ENCODE results near the gene PSMD2. TPM values are rescaled to one million over a fixed set of nuclear protein-coding genes. Genes with fewer than 3 reads are reported as not detected.

PSMD2 gene
- total and polyA plus RNA-seq, 10 of the 15 experiments (the other 5 are each of a cell fraction or from before 2014, with no cell fraction given), result 103 to 515 (median 197) TPM

GRCh38 chr3:184325715-184326369 is 26.8 kb downstream of the PSMD2 start:
- TF ChIP-seq MLLT1 (IDR thresholded peaks at IDR 0.05) (no peak), RCOR1 (conservative IDR thresholded peaks at IDR 0.05; ENCODE audit: low read depth, low read length) (no peak), ZBED1 (IDR thresholded peaks at IDR 0.05; ENCODE audit: borderline replicate concordance) (0 out of 2 replicates have a peak, but pooled peaks have one; percentile 19), POLR2AphosphoS5 (IDR thresholded peaks at IDR 0.05; ENCODE audit: low read length) (0 out of 2 replicates have a peak, but pooled peaks have one; percentile 18), CHD2 (IDR thresholded peaks at IDR 0.05; ENCODE audit: borderline replicate concordance, low read depth, low read length) (no peak), CUX1 (IDR thresholded peaks at IDR 0.05; ENCODE audit: insufficient replicate concordance, low read depth, low read length) (no peak), PAX5 (IDR thresholded peaks at IDR 0.05; ENCODE audit: borderline replicate concordance, low read depth, low read length) (no peak)
- no peaks in the 10 kb centered on the region for H3K9me3 ChIP-seq (replicated peaks; ENCODE audit: control insufficient read depth, insufficient read depth, low read length)
- WGBS (ENCODE audit: insufficient coverage, insufficient replicate concordance, low lambda C conversion rate, missing lambda C conversion rate), result 98% methylated on average over 5 of the region's 6 CpGs
- DNase-seq (ENCODE audit: low read depth, low spot score) (no peak), FAIRE-seq (no peak), ATAC-seq (no peak)
- RAD21 ChIA-PET (ENCODE audit: unreplicated experiment), result no interaction called here
- intact Hi-C loops (cut with micrococcal nuclease; ENCODE audit: unreplicated experiment), result no loop called here
- H3K27me3 ChIP-seq (replicated peaks in 1 of 2; ENCODE audit: control insufficient read depth in 2 of 2, insufficient read depth in 2 of 2, low read length in 1 of 2), result no peaks in the 10 kb centered on the region
- SMC1A ChIA-PET (ENCODE audit: uncharacterized antibody, unreplicated experiment), result interaction anchor here (1.9 kb wide), 1 partner anchor 9 kb away, joined by 4 read pairs; no protein-coding TSS in a partner anchor
- H3K4me1 ChIP-seq (ENCODE audit: control insufficient read depth, insufficient read depth, low read length), result no peaks in the 10 kb centered on the region
- no peaks in the 10 kb centered on the region; the same call in 1 of the 2 replicates for H3K79me2 ChIP-seq (ENCODE audit: control insufficient read depth, insufficient read depth, low read length)
- no peak overlapping the region for H2AFZ ChIP-seq (ENCODE audit: control insufficient read depth, low read depth, low read length)
- CTCF ChIA-PET, result interaction anchor here (1.8 kb wide), 1 partner anchor 28 kb away, joined by 6 read pairs; no protein-coding TSS in a partner anchor
- in situ Hi-C loops (cut with MboI), result no loop called here
- no peaks in the 10 kb centered on the region; the same call in none of the 2 replicates for H4K20me1 ChIP-seq (ENCODE audit: control insufficient read depth, insufficient read depth)
- H3K9ac ChIP-seq (ENCODE audit: control insufficient read depth, insufficient read depth, low read length), result no peak overlapping the region
- H3K27ac ChIP-seq (ENCODE audit: control insufficient read depth, insufficient read depth), result no peak overlapping the region
- no peak overlapping the region for H3K4me2 ChIP-seq (ENCODE audit: control insufficient read depth, insufficient read depth)
- H3K4me3 ChIP-seq, result no peak overlapping the region
- no TSS peak for BruUV-seq (replicated peaks)
- peaks cover 60 to 77% of the 10 kb centered on the region in 2 experiments for H3K36me3 ChIP-seq (ENCODE audit: control insufficient read depth in 2 of 2, insufficient read depth in 2 of 2, low read length in 1 of 2)
- POLR2A ChIA-PET, result interaction anchor here (0.7 kb wide), 1 partner anchor 139 kb away, joined by 3 read pairs; no protein-coding TSS in a partner anchor

Data from GM12878 (cell line).